ENCODE results near the gene AVPR1B.
"Not testable (repeated sequence)": the region's sequence is repeated elsewhere in the genome, so short reads cannot be mapped to it uniquely, and the experiment has no call there.

DNA sequence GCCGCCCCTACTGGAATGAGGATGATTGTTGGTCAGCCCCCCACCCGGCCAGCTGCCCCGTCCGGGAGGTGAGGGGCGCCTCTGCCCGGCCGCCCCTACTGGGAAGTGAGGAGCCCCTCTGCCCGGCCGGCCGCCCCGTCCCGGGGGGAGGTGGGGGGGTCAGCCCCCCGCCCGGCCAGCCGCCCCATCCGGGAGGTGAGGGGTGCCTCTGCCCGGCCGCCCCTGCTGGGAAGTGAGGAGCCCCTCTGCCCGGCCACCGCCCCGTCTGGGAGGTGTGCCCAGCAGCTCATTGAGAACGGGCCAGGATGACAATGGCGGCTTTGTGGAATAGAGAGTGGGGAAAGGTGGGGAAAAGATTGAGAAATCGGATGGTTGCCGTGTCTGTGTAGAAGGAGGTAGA lies 52.7 kb downstream of the AVPR1B start:
- not testable (repeated sequence) for TF ChIP-seq CTCF (conservative IDR thresholded peaks at IDR 0.05; ENCODE audit: low read length); EZH2phosphoT487 (IDR thresholded peaks at IDR 0.05; ENCODE audit: borderline replicate concordance, low read depth, low read length)

Data from OCI-LY7 (cell line).